HepG2 (cell line): ENCODE data around the gene GDF15. TPM values are rescaled to one million over a fixed set of nuclear protein-coding genes. Genes with fewer than 3 reads are reported as not detected.
A peak's percentile ranks its signal among the peaks of the same experiment; 100 is the strongest.

ENCODE experiments used
- AGO2 ChIP-seq: fragments of 200-400 bp; formaldehyde crosslinking; optimal IDR thresholded peaks from 2 replicates; pipeline ENCODE3; 2017; ENCODE audit warnings: mild to moderate bottlenecking, low read depth, low read length, moderate library complexity
- ELF4 ChIP-seq: sonication (generic); formaldehyde crosslinking; IDR thresholded peaks from 2 replicates; pipeline ENCODE4 v1.5.0; 2020; ENCODE audit warnings: missing genetic modification reagents, mild to moderate bottlenecking, moderate library complexity, borderline replicate concordance
- KAT7 ChIP-seq: IDR thresholded peaks from 2 replicates; pipeline ENCODE4 v1.6.1; 2018; ENCODE audit warnings: borderline replicate concordance, missing compliant biosample characterization
- MBNL3 ChIP-seq: fragments of 250-450 bp; sonication (Bioruptor Pico); conservative IDR thresholded peaks from 2 replicates; pipeline ENCODE4 v1.8.0; 2022; ENCODE audit warnings: mild to moderate bottlenecking, inconsistent platforms
- RARG ChIP-seq: sonication (generic); formaldehyde crosslinking; IDR thresholded peaks from 2 replicates; pipeline ENCODE4 v1.4.0; 2020; ENCODE audit warnings: low read depth, mild to moderate bottlenecking, missing genetic modification reagents
- RBM22 ChIP-seq: fragments of 200-400 bp; formaldehyde crosslinking; optimal IDR thresholded peaks from 2 replicates; pipeline ENCODE3; 2017; ENCODE audit warnings: mild to moderate bottlenecking, low read length, moderate library complexity
- RXRB ChIP-seq: IDR thresholded peaks from 2 replicates; pipeline ENCODE4 v1.6.1; 2016; ENCODE audit warnings: borderline replicate concordance, missing genetic modification reagents, missing compliant biosample characterization
- STAG1 ChIP-seq: sonication (generic); formaldehyde crosslinking; IDR thresholded peaks from 2 replicates; pipeline ENCODE4 v1.4.0; 2020; ENCODE audit warnings: missing genetic modification reagents
- ZBTB38 ChIP-seq: sonication (generic); formaldehyde crosslinking; IDR thresholded peaks from 2 replicates; pipeline ENCODE4 v1.5.1; 2020; ENCODE audit warnings: mild to moderate bottlenecking, missing genetic modification reagents
- ZFY ChIP-seq: sonication (generic); formaldehyde crosslinking; IDR thresholded peaks from 2 replicates; pipeline ENCODE4 v1.4.0; 2020; ENCODE audit warnings: missing genetic modification reagents
- ZNF160 ChIP-seq: sonication (generic); formaldehyde crosslinking; IDR thresholded peaks from 2 replicates; pipeline ENCODE4 v1.8.0; 2022; ENCODE audit warnings: mild to moderate bottlenecking, inconsistent platforms, missing genetic modification reagents
- ZNF451 ChIP-seq: sonication (generic); formaldehyde crosslinking; IDR thresholded peaks from 2 replicates; pipeline ENCODE4 v1.5.0; 2020; ENCODE audit warnings: mild to moderate bottlenecking, missing genetic modification reagents
- polyA plus RNA-seq, 8 experiments: library from polyadenylated mRNA; depleted of rRNA in 3 of 8; stranded (reverse) in 7 of 8; unstranded in 1 of 8; fragments of >200 nt; fragmentation: Illumina TruSeq in 4 of 8; extraction: Trizol in 4 of 8; gene quantifications; 2 replicates each; pipeline versions ENCODE4 v1.2.1 to v1.2.3, GENCODE V29; 2011 to 2016; ENCODE audit warnings: low read depth in 4 of 8, missing spikeins in 1 of 8, mixed read lengths in 1 of 8; ENCODE audit not compliant: insufficient read depth in 1 of 8
- total RNA-seq, 5 experiments: library from RNA; depleted of rRNA; stranded (reverse); fragments of >200 nt; fragmentation: Illumina TruSeq; extraction: Trizol; gene quantifications; 2 replicates each; pipeline ENCODE4 v1.2.3, GENCODE V29; 2016; ENCODE audit warnings: low read depth in 1 of 5
- TF ChIP-seq, protein P1 (sequence below), 2 experiments: fragments of 450-650 bp in 1 of 2; sonication (generic) in 1 of 2; formaldehyde crosslinking in 1 of 2; IDR thresholded peaks; 2 replicates each; pipeline versions ENCODE4 v1.6.1 to v1.8.0; 2016 to 2022; ENCODE audit warnings: antibody characterized with exemption in 1 of 2, mild to moderate bottlenecking in 1 of 2, missing genetic modification reagents in 1 of 2
- TF ChIP-seq, protein P2 (sequence below): sonication (generic); formaldehyde crosslinking; IDR thresholded peaks from 2 replicates; pipeline ENCODE4 v1.8.0; 2022; ENCODE audit warnings: low read depth, missing genetic modification reagents
- TF ChIP-seq, protein P3 (sequence below): sonication (generic); formaldehyde crosslinking; IDR thresholded peaks from 2 replicates; pipeline ENCODE4 v1.4.0; 2020; ENCODE audit warnings: missing genetic modification reagents, borderline replicate concordance

GDF15 gene
- total and polyA plus RNA-seq, 2 of the 13 experiments (the other 11 are each of a cell fraction or from before 2014, with no cell fraction given) = 146 to 422 TPM

DNA sequence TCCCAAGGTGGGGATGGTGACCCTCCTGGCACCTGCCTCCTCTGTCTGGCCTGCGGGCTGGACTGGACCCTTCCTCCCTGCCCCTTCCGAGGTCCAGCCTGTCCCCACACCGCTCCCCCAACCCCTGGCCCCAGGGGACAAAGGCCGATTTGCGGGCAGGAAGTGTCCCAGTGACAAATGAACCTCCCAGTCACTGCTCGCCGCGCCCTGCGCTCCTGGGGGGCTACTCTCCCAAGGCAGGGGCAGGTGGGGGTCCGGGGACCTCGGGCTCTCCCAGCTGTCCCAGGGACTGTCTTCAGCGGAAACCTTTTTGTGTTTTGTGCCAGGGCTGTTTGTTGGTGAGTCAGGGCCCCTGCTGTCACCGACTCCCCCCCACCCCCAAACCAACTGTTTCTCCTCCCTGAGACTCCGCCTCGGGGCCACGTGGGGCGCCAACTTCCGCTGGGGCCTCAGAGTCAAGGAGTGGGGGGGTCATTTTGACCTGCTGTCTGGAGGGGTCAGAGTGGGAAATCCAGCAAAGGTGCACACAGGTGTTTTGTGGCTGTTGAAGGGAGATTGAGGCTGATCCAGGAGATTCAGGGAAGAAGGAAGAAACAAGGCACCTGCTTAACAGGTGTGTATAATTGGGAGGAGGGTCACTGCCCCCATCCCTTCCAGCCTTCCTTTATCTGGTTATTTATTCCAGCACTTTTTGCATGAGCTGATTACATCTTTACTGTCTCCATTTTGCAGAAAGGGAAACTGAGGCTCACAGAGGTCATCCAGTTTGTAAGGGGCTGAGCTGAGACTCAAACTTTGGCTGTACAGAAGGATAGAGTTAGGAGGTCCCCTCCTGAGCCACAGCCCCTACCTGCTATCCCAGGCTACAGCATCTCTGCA, 44.7 kb upstream of the GDF15 start (continued):
- TF ChIP-seq, protein P1, sequence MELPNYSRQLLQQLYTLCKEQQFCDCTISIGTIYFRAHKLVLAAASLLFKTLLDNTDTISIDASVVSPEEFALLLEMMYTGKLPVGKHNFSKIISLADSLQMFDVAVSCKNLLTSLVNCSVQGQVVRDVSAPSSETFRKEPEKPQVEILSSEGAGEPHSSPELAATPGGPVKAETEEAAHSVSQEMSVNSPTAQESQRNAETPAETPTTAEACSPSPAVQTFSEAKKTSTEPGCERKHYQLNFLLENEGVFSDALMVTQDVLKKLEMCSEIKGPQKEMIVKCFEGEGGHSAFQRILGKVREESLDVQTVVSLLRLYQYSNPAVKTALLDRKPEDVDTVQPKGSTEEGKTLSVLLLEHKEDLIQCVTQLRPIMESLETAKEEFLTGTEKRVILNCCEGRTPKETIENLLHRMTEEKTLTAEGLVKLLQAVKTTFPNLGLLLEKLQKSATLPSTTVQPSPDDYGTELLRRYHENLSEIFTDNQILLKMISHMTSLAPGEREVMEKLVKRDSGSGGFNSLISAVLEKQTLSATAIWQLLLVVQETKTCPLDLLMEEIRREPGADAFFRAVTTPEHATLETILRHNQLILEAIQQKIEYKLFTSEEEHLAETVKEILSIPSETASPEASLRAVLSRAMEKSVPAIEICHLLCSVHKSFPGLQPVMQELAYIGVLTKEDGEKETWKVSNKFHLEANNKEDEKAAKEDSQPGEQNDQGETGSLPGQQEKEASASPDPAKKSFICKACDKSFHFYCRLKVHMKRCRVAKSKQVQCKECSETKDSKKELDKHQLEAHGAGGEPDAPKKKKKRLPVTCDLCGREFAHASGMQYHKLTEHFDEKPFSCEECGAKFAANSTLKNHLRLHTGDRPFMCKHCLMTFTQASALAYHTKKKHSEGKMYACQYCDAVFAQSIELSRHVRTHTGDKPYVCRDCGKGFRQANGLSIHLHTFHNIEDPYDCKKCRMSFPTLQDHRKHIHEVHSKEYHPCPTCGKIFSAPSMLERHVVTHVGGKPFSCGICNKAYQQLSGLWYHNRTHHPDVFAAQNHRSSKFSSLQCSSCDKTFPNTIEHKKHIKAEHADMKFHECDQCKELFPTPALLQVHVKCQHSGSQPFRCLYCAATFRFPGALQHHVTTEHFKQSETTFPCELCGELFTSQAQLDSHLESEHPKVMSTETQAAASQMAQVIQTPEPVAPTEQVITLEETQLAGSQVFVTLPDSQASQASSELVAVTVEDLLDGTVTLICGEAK (IDR thresholded peaks at IDR 0.05) = no peak
- TF ChIP-seq, protein P1 (CRISPR knock-in tag; IDR thresholded peaks at IDR 0.05) = 0 out of 2 replicates have a peak, but pooled peaks have one; percentile 9
- TF ChIP-seq, protein P2, sequence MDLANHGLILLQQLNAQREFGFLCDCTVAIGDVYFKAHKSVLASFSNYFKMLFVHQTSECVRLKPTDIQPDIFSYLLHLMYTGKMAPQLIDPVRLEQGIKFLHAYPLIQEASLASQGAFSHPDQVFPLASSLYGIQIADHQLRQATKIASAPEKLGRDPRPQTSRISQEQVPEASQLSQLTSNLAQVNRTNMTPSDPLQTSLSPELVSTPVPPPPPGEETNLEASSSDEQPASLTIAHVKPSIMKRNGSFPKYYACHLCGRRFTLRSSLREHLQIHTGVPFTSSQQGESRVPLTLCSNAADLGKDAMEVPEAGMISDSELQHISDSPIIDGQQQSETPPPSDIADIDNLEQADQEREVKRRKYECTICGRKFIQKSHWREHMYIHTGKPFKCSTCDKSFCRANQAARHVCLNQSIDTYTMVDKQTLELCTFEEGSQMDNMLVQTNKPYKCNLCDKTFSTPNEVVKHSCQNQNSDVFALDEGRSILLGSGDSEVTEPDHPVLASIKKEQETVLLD (CRISPR knock-in tag) = 0 out of 2 replicates have a peak, but pooled peaks have one; percentile 15
- TF ChIP-seq MBNL3 (CRISPR knock-in tag) (no peak), ELF4 (no peak), RARG (no peak), ZBTB38 (CRISPR knock-in tag) (0 out of 2 replicates have a peak, but pooled peaks have one; percentile 52), RXRB (CRISPR knock-in tag) (peak; percentile 67), ZNF451 (CRISPR knock-in tag) (0 out of 2 replicates have a peak, but pooled peaks have one; percentile 74), STAG1 (CRISPR knock-in tag) (no peak), ZFY (CRISPR knock-in tag) (peak; percentile 46; the same call in 1 of the 2 replicates), AGO2 (peak; percentile 17), RBM22 (no peak), ZNF160 (CRISPR knock-in tag) (no peak), KAT7 (peak; percentile 32; the same call in 1 of the 2 replicates)
- TF ChIP-seq, protein P3, sequence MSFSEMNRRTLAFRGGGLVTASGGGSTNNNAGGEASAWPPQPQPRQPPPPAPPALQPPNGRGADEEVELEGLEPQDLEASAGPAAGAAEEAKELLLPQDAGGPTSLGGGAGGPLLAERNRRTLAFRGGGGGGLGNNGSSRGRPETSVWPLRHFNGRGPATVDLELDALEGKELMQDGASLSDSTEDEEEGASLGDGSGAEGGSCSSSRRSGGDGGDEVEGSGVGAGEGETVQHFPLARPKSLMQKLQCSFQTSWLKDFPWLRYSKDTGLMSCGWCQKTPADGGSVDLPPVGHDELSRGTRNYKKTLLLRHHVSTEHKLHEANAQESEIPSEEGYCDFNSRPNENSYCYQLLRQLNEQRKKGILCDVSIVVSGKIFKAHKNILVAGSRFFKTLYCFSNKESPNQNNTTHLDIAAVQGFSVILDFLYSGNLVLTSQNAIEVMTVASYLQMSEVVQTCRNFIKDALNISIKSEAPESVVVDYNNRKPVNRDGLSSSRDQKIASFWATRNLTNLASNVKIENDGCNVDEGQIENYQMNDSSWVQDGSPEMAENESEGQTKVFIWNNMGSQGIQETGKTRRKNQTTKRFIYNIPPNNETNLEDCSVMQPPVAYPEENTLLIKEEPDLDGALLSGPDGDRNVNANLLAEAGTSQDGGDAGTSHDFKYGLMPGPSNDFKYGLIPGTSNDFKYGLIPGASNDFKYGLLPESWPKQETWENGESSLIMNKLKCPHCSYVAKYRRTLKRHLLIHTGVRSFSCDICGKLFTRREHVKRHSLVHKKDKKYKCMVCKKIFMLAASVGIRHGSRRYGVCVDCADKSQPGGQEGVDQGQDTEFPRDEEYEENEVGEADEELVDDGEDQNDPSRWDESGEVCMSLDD = no peak
